ENCODE data around the gene PTPRT.
"Not testable (repeated sequence)": the region's sequence is repeated elsewhere in the genome, so short reads cannot be mapped to it uniquely, and the experiment has no call there.

Gene PTPRT

DNA sequence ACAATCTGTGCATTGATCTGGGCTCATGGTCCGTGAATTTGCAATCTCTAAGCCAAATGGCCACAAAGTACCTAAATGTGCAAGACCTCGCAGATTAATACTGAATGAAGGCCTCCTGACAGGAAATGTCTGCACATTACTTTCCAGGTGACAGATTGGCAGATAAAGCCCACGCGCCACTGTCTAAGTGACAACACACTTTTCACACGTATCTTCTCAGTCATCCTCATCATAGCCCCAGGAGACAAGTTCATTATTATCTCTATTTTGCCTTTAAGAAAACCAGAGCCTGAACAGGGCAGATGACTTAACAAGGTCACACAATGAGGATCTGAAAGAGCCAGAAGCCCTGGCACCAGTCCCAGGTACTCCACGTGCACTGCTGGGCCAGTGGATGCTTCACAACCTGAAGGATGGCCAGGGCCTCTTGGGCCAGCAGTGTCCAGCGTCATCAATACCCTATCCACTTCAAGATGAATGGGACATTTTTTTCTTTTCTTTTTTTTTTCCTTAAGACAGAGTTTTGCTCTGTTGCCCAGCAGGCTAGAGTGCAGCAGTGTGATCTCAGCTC lies 266.3 kb downstream of the PTPRT start:
- TF ChIP-seq, protein P1, sequence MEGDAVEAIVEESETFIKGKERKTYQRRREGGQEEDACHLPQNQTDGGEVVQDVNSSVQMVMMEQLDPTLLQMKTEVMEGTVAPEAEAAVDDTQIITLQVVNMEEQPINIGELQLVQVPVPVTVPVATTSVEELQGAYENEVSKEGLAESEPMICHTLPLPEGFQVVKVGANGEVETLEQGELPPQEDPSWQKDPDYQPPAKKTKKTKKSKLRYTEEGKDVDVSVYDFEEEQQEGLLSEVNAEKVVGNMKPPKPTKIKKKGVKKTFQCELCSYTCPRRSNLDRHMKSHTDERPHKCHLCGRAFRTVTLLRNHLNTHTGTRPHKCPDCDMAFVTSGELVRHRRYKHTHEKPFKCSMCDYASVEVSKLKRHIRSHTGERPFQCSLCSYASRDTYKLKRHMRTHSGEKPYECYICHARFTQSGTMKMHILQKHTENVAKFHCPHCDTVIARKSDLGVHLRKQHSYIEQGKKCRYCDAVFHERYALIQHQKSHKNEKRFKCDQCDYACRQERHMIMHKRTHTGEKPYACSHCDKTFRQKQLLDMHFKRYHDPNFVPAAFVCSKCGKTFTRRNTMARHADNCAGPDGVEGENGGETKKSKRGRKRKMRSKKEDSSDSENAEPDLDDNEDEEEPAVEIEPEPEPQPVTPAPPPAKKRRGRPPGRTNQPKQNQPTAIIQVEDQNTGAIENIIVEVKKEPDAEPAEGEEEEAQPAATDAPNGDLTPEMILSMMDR (IDR thresholded peaks at IDR 0.05; ENCODE audit: borderline replicate concordance, insufficient read depth, low read depth, low read length), result no peak

DNA sequence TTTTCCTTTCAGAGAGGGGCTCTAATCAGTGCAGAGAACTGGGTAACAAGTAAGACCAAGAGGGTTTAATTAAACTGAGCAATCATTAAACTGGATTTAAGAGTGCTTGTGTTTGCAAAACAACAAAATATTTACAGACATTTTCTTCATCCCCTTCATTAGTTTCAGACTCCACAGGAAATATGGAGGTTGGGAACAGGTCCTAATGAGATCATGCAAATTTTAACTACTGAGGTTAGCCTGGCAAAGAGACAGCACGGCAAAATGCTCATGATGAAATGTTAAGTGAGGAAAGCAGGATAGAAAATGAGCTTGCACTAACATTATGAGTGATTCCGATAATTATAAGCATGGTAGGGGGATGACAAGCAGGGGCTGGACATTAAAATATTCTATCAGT lies 268.9 kb downstream of the PTPRT start:
- H3K4me3 ChIP-seq (ENCODE audit: low read depth, low read length), result no peak overlapping the region

More for the DNA sequence above, 266.3 kb downstream of the PTPRT start:
- H3K4me3 ChIP-seq (ENCODE audit: low read depth, low read length), result no peak overlapping the region

DNA sequence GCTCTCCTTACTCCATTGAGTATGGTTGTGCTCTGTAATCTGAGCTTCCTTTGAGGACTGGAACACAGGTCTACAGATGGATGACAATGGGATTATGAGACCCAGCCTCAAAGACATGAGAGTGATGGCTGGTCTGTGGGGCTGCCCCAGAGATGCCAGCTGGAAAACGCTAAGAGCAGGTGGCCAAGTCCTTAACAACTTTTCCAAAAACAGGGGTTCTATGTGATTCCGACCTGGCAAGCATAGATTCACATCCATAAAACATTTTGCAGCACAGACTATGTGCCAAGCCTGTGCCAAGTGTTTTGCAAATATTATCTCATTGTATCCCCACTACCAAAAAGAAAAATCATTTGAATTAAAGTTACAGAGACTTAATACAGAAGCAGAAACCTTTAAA lies 270.4 kb downstream of the PTPRT start:
- TF ChIP-seq, protein P1 (IDR thresholded peaks at IDR 0.05; ENCODE audit: borderline replicate concordance, insufficient read depth, low read depth, low read length), result no peak
- no peak overlapping the region for H3K4me3 ChIP-seq (ENCODE audit: low read depth, low read length)

More for the DNA sequence above, 268.9 kb downstream of the PTPRT start:
- TF ChIP-seq, protein P1 (IDR thresholded peaks at IDR 0.05; ENCODE audit: borderline replicate concordance, insufficient read depth, low read depth, low read length), result no peak

DNA sequence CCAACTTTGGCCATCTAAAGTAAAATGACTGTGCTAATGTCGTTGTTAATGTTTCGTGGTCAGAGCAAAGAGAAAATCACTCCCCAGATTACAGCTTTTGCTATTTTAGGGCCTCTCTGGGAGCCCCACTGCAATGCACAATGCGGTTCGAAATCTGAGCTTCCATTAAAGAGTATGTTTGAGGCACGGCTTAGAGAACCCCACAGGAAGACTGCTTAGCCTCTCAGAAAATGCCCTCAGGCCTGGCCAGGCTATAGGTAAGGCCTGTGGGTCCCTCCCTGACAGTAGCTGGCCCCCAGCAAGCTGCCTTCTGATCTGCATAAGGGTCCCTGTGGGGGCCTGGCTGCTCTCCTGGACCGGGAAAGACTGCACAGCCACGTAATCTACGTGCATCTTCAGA lies 274.6 kb downstream of the PTPRT start:
- no peak overlapping the region for H3K4me3 ChIP-seq (ENCODE audit: low read depth, low read length)
- TF ChIP-seq, protein P1 (IDR thresholded peaks at IDR 0.05; ENCODE audit: borderline replicate concordance, insufficient read depth, low read depth, low read length), result no peak

DNA sequence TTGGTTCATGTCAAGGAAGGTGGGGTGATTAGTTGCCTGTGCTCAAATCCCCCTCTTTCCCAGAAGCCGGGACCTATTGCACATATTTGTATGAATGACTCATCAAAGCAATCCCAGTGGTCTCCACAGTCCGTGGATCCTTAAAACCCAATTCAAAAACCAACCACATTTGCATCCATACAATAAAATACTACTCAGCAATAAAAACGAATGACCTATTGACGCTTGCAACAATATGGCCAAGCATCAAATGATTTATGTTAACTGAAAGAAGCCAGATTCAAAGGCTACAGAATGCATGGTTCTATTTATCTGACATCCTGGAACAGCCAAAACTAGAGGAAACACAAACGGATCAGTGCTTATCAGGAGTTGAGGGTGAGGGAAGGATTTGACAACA lies 275.4 kb downstream of the PTPRT start:
- H3K4me3 ChIP-seq (ENCODE audit: low read depth, low read length), result no peak overlapping the region
- TF ChIP-seq, protein P1 (IDR thresholded peaks at IDR 0.05; ENCODE audit: borderline replicate concordance, insufficient read depth, low read depth, low read length), result no peak

DNA sequence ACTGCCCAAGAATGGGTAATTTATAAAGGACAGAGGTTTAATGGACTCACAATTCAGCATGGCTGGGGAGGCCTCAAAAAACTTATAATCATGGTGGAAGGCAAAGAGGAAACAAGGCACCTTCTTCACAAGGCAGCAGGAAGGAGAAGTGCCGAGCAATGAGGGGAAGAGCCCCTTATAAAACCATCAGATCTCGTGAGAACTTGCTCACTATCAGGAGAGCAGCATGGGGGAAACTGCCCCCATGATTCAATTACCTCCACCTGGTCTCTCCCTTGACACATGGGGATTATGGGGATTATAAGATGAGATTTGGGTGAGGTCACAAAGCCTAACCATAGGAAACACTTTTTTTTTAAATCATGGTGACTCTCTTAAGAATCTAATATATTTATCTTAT lies 278.9 kb downstream of the PTPRT start:
- not testable (repeated sequence) for H3K4me3 ChIP-seq (ENCODE audit: low read depth, low read length)

DNA sequence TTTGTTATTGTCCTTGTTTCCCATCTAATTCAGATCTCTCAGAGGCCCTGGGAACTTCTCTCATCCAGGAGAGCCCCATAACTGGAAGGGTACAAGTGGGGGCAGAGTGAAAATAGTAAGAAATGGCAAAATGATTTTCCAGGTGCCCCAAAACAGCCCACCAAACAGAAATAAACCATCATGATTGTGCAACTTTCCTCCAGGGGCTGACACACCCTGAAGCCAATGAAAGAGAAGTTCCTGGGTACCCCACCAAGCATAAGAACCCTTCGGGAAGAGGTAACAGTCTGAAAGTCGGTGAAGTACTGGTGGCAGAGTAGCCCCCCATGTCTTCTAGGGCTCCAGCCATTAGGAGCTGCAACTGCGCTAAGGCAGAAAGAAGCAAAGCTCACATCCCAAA lies 282.0 kb downstream of the PTPRT start:
- TF ChIP-seq, protein P1 (IDR thresholded peaks at IDR 0.05; ENCODE audit: borderline replicate concordance, insufficient read depth, low read depth, low read length), result no peak
- H3K4me3 ChIP-seq (ENCODE audit: low read depth, low read length), result no peak overlapping the region

DNA sequence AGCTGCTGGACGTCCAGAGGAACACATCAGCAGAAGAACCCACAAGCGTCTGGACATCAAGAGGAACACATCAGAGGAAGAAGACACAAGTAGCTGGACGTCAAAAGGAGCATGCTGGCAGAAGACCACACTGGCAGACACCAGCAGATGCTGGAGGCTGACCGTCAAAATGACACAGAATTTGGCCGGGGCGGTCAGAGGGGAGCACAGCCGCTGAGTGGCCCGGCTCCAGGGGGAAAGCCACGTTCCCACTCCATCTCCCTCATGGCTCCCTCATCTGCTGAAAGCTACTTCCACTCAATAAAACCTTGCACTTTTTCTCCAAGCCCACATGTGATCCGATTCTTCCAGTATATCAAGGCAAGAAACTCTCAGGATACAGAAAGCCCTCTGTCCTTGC lies 283.6 kb downstream of the PTPRT start:
- TF ChIP-seq, protein P1 (IDR thresholded peaks at IDR 0.05; ENCODE audit: borderline replicate concordance, insufficient read depth, low read depth, low read length), result no peak
- H3K4me3 ChIP-seq (ENCODE audit: low read depth, low read length), result no peak overlapping the region

Measured in GM12875 (cell line).